GM12891 (cell line): ENCODE data around the gene NACAD.

ENCODE experiments used
- POLR2A ChIP-seq: IDR thresholded peaks from 2 replicates; pipeline ENCODE4 v1.6.1; 2011; ENCODE audit warnings: low read depth, low read length, control low read depth
- POLR2AphosphoS5 ChIP-seq: IDR thresholded peaks from 2 replicates; pipeline ENCODE4 v1.6.1; 2011; ENCODE audit warnings: low read depth, low read length, control low read depth
- POU2F2 ChIP-seq: IDR thresholded peaks from 2 replicates; pipeline ENCODE4 v1.6.1; 2011; ENCODE audit warnings: low read depth, mild to moderate bottlenecking, control low read depth, low read length, moderate library complexity
- SPI1 ChIP-seq: IDR thresholded peaks from 2 replicates; pipeline ENCODE4 v1.6.1; 2011; ENCODE audit warnings: low read depth, low read length, control low read depth
- TAF1 ChIP-seq: IDR thresholded peaks from 2 replicates; pipeline ENCODE4 v1.6.1; 2011; ENCODE audit warnings: low read depth, low read length, control low read depth

- TF ChIP-seq POLR2A, result no peak
- TF ChIP-seq TAF1, result no peak
- no peak for TF ChIP-seq POLR2AphosphoS5
- no peak for TF ChIP-seq SPI1
- TF ChIP-seq POU2F2, result no peak
These were observed 8.4 kb downstream of the NACAD start for GRCh38 chr7:45080265-45080957.
